Uterus (tissue), 2 donors: ENCODE data around the gene HOXD12.

Source experiments
- POLR2A ChIP-seq, 2 donors: fragments of 450-650 bp; IDR thresholded peaks; one replicate each; pipeline ENCODE4 v1.6.1; 2016; ENCODE audit warnings: antibody characterized with exemption in 2 of 2, mild to moderate bottlenecking in 1 of 2, moderate library complexity in 1 of 2
- TF ChIP-seq, protein P1 (sequence below), 4 experiments: fragments of 200-600 bp in 2 of 4; fragments of 450-650 bp in 2 of 4; sonication (generic) in 2 of 4; IDR thresholded peaks; one replicate each; pipeline ENCODE4 v1.5.1; 2016 to 2019; ENCODE audit warnings: antibody characterized with exemption in 4 of 4, mild to moderate bottlenecking in 2 of 4, moderate library complexity in 1 of 4

DNA sequence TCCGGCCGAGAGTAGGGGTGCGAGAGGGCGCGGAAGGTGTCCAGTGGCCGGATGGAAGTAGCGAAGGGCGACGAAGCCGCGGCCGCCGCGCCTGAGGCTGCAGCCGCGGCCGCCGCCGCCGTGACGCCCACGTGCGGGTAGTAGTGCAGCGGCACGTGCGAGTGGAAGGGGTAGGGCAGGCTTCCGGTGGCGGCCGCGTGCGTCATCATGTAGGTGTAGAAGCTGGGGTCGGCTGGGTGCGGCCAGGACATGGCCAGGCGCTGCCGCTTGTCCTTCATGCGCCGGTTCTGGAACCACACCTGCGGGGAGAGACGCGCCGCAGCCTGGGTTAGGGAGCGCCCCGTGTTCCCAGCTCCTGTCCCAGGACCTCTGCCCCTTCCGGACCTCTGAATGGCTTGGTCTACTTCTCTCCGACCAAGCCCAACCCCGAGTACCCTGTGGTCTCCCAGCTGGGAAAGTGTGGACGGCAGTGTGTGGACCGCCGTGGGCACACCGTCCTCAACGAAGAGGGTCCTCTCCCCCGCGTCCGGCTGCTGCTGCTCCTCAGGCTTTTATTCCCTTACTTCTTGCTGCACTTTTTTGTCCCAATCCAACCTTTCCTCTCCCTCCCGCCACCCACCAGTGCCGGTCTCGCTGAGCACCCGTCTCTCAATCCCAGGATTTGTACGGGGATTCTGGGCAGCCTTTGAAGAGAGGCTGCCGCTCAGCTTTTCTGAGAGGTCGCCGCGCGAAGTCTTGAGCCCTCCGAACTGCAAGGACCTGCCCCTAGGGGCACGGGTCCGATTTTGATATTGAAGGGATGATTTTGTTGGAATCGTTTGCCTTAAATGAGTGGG, 18.8 kb upstream of the HOXD12 start:
- TF ChIP-seq, protein P1, sequence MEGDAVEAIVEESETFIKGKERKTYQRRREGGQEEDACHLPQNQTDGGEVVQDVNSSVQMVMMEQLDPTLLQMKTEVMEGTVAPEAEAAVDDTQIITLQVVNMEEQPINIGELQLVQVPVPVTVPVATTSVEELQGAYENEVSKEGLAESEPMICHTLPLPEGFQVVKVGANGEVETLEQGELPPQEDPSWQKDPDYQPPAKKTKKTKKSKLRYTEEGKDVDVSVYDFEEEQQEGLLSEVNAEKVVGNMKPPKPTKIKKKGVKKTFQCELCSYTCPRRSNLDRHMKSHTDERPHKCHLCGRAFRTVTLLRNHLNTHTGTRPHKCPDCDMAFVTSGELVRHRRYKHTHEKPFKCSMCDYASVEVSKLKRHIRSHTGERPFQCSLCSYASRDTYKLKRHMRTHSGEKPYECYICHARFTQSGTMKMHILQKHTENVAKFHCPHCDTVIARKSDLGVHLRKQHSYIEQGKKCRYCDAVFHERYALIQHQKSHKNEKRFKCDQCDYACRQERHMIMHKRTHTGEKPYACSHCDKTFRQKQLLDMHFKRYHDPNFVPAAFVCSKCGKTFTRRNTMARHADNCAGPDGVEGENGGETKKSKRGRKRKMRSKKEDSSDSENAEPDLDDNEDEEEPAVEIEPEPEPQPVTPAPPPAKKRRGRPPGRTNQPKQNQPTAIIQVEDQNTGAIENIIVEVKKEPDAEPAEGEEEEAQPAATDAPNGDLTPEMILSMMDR (IDR thresholded peaks at IDR 0.05): no peak
- no peak for TF ChIP-seq POLR2A (IDR thresholded peaks at IDR 0.05)
